ENCODE measurements around the gene DNAH8.
A peak's percentile ranks its signal among the peaks of the same experiment; 100 is the strongest.

The DNAH8 gene

DNA sequence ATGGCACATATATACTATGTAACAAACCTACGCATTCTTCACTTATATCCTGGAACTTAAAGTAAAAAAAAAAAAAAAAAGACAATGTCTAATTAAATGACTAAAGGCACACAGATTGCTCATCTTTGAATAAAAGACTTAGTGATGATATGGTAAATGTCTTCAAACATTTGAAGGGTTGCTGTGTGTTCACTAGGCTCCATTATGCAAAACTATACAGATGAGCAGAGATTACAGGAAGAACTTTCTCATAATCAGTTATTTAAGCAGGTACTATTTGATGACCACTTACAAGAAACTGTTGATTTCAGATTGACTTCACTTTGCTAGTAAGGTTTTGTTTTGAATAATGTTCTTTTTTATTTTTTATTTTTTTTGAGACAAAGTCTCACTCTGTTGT lies 34.4 kb downstream of the DNAH8 start:
- no peak for DNase-seq (ENCODE audit: low read depth, low spot score)

DNA sequence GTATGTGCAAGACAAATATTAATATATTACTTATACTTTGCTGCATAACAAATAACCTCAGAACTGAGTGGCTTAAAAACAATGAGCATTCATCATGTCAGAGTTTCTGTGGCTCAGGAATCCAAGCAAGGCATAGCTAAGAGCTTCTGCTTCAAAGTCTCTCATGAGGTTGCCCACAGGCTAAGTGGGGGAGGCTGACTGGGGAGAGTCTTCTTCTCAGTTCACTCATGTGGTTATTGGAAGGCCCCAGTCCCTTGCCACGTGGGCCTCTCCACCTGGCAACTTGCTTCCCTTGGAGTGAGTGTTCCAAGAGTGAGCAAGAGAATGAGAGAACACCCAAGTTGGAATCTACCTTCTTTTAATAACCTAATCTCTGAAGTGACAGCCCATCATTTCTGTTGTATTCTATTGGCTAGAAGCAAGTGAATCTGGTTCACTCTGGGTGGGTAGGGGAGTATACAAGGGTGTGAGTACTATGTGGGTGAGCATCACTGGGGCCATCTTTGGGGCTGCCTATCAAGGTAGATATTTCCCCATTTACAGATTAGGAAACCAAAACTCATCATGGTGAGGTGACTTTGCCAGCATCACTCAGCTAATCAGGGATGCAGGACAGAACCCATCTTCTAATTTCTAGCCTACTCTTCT lies 36.0 kb downstream of the DNAH8 start:
- DNase-seq (ENCODE audit: low read depth, low spot score): no peak

DNA sequence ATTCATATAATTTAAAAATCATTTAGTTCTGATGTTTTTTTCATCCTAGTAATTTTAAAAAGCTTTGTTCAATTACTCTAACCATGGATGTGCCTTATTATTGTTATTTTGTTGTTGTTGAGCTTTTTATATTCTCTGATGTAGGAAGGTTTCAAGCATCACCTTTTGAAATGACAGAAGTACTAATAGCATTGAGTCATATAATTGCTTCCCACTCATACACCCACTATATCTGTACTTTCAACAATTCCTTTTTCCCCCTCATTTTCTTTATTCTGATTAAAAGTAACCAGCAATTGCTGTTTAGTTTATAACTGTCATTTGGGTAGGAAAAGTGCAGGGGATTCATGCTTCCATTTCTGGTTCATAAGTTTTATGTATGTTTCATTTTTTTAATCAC lies 38.6 kb downstream of the DNAH8 start:
- DNase-seq (ENCODE audit: low read depth, low spot score): no peak

DNA sequence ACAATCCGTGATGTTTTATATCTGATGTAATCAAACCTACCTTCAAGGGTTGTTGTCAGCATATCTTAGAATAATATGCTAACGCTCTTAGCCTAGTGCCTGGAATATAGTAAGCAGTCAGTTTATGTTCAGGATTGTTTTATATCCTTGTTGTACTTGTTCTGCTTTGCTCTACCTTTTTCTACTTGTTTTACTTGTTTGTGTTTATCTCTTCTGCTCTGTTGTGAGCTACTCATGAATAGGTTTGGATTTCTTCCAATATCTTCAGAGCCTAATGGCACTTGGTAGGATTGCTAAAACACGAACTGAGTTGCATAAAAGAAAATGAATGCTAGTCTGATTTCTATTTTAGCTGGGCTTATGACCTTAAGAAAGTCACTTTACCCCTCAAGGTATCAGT lies 40.1 kb downstream of the DNAH8 start:
- no peak for DNase-seq (ENCODE audit: low read depth, low spot score)

DNA sequence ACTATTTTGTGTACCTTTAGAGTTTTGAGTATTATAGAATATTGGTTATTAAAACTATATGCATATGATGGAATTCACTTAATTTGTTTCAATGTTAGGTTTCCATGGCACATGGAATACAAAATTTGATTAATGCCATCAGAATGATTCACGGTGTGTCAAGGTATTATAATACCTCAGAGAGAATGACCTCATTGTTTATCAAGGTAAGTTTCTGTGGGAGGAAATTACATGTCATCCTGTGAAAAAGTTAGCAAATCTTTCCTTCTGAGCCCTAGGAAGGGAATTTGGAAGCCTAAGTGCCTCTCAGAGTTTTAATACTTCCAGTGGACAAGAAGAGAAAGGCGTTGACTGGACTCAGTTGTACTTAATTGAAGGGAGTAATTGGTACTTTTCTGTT lies 40.8 kb downstream of the DNAH8 start:
- DNase-seq (ENCODE audit: low read depth, low spot score): no peak

DNA sequence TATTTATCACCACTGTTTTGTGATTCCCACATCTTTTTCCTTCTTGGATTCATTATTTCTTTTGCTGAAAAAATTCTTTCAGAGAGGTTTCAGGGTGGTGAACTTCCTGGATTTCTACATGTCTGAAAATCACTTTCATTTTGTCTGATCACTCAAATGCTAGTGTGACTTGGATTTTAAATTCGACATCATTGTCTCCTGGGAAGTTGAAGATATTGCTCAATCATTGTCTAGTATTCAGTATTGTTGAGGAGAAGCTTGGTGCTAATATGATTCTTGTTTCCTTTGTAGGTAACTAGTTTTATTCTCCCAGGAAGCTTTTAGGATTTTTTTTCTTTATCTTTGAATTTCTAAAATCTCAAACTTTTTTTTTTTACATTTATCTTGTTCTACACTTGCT lies 45.0 kb downstream of the DNAH8 start:
- no peak for DNase-seq (ENCODE audit: low read depth, low spot score)

DNA sequence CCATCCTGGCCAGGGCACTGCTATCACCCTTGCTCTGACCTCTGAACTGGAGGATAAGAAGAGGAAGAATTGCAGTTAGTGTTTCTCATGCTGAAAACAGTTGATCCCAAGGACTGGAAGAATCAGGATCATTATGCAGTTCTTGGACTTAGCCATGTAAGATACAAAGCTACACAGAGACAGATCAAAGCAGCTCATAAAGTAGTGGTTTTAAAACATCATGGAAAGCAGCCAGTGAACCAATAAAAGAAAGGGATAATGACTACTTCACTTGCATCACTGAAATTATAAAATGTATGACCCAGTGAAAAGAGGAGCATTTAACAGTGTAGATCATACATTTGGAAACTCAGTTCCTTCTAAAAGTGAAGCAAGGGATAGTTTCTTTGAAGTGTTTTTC lies 47.7 kb downstream of the DNAH8 start:
- DNase-seq (ENCODE audit: low read depth, low spot score): no peak

DNA sequence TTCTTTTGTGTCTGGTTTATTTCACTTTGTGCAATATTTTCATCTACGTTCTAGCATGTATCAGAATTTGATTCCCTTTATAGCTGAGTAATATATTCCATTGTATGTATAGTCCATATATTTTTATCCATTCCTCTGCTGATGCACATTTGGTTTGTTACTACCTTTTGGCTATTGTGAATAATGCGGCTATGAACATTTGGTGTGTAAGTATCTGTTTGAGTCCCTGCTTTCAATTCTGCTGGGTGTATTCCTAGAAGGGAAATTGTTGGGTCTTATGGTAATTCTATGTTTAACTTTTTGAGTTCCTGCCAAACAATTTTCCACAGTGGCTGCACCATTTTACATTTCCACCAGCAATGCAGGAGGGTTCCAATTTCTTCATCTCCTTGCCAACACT lies 52.4 kb downstream of the DNAH8 start:
- DNase-seq (ENCODE audit: low read depth, low spot score): no peak

DNA sequence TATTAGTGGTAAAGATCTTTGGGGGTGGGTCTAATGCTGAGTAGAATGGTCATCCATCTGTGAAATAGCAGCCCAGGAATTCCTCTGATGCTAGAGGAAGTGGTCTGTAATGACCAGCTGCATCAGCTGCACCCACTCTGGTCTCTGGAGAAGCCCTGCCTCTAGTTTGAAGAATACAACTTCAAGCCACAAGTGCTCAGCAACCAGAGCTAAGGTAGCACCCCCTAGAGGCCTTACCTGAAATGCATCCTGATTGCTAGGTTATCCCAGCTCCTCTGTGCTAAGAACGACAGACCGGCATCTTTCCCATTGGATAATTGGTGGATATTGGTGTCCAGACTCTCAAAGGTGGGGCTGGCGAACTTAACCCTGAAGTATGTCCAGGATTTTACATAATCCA lies 58.2 kb downstream of the DNAH8 start:
- peak; percentile 50 for DNase-seq (ENCODE audit: low read depth, low spot score)

DNA sequence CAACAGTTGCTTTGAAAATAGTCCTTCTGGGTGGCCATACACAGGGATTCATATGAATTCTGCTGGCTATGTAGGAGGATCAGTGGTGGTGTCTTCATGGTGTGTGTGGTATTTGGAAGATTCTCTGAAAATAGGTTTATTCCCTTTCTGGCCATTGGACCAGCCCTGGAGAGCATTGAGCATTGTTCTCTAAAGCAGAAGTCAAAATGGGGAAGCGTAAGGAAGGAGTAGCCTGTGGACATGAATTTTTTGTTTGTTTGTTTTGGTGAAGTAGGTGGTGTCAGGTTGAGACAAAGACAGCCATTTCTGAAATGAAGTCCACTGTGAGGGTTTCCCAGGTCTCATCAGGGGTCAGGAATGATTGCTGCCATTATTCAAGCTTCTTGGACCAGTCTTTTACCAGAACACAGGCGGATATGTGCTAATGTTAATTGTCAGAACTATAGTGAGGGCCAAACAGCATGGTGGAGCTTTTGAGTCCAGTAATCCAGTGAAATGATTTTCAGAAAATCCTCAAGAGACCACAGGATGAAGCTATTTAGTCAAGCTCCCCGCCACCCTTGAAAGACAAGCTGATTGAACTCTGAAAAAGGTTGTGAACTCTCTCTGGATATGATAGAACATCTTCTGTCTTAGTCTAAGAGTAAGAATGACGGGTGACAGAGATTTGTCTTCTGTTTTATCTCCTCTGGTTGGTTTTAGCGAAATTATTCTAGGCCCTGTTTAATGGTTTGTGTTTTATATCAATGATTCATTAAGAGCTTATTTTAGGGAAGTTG lies 60.0 kb downstream of the DNAH8 start:
- no peak for DNase-seq (ENCODE audit: low read depth, low spot score)

DNA sequence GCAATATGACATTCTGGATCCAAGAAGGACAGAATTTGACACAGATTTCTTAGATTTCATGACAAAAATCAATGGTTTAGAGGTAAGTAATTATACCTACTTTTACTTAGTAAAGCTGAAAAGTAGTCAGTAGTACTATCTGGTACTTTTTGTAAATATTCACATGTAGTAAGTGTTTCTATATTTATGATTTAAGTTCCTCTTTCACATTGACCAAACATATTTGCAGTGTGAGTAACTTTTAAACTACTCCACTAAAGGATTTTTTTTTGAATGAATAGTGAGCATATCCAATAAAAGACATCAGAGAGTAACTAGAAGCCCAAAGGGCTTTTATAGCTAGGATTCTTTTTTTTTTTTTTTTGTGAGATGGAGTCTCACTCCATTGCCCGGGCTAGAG lies 60.8 kb downstream of the DNAH8 start:
- no peak for DNase-seq (ENCODE audit: low read depth, low spot score)

DNA sequence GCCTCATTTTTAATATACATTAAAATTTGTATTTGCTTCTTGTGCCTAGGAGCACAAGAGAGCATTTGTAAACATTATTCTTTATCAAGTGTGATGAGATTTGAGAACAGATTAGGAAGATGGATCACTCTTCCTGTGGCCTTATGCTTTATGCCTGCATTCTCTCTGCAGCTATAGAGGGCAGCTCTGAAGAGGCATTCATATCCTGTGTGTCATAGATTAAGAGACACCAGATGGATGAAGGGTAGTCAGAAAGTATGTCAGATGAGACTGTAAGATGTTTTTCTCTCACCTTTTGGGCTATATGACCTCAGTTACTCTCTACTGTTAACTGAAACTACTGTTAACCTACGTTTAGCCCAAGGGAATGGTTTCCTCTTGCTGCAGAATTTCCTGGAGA lies 61.4 kb downstream of the DNAH8 start:
- no peak for DNase-seq (ENCODE audit: low read depth, low spot score)

DNA sequence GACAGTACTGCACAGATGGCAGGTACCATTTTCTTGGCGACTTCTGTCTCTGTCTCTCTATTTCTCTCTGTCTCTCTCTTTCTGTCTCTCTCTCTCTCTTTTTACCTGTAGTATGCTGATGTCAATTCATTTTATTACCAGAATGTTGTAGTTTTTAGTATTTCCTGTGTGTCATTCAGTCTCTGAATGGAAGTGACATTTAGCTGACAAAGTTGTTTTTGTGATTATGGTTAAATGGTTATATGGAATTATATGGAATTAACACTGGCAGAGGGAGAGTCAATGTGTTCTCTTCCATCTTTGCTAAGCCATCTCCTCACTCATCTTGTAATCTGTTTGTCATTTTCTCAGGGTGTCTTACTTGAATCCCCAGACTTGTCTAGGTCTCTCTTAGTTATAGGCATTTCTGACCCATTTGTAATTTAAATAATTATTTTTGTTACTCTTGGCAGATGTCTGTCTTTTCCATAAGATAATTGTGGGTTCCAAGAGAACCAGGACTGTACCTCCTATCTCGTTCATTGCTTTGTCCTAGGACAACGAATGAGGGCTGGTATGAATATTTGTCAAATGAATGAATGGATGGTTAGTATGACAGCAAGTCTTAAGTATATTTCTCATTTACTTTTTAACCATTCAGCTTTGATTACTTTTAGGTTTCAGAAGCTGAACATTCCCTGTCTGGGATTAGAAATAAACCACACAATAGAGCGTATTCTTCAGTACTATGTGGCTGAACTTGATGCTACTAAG lies 64.4 kb downstream of the DNAH8 start:
- no peak for DNase-seq (ENCODE audit: low read depth, low spot score)

DNA sequence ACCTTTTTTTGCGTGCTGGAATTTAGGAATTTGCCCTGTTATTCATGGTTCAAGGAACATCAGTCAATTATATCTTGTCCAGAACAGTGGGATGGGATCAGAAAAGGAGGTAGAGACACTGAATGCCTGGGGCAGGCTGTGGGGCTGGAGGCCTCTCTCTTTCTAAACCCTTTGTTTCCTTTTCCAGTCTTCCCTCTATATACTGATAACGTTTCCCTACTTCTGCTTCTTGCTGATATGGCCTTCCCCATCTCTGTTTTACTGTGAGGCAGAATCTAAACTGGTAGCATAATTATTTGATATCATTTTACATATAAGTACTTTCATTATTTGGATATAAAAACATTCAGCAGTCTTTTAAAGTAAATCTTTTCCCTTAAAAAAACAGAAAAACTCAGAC lies 67.5 kb downstream of the DNAH8 start:
- DNase-seq (ENCODE audit: low read depth, low spot score): no peak

DNA sequence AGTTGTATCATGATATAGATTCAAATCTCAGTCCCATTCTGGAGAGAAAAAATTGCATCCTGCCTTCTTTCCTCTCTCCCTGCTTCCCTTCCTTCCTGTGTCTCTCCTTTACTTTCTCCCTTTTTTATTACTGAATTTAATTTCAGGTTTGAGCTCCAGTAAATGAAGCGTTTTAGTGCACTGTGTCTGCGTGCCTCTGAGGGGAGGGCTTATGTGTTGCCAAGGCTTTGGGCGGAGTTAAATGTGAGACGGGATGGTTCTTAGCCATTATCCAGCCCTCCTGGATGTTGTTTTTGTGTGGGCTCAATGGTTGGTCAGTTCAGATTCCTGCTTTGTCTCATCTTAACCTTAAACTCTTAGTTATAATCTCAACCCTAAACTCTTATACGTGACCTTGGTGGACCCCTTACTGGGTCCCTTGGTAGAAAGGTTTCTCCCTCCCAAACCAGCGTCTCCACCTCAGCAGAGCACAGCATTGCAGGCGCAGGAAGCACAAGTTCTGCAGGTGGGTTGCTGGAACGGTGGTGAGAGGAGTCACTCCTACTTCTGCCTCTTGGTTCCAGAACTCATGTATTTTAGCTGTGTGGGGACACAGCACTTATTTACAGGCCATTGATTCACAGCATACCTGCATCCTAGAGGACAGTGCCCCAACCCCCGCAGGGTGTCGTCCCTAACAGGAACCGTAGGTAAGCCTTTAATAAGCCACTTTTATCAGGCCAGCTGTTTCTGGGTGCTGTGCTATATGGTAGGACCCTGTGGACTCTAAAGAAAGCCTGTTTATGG lies 68.5 kb downstream of the DNAH8 start:
- no peak for DNase-seq (ENCODE audit: low read depth, low spot score)

DNA sequence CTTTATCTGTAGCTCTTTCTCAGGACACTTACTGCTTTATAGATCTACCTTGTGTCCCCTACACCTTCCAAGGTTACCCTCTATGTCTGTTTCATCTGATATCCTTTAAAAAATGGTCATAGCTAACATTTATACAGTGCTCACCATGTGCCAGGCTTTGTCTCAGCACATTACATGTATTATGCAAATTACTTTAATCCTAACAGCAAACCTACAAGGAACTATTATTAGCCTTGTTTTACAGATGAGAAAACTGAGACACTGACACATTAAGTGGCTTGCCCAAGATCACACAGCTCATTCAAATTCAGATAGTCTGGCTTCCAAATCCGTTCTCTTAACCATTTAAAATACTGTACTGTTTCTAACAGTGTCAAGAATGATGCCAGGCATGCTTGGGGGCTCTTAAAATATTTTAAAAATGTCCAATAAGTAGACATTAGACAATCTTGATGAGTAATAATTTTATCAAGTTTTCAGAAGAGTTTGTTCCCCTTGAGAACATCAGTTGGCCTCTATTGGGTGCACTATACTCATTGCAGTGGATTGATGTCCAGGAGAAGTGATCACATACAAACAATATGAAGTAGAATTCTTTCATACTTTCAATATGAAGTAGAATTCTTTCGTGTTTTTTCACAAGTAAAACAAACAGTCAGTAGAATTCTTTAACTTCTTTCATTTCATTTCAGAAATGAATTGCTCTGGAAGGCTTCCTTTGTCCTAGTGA lies 69.6 kb downstream of the DNAH8 start:
- no peak for DNase-seq (ENCODE audit: low read depth, low spot score)

DNA sequence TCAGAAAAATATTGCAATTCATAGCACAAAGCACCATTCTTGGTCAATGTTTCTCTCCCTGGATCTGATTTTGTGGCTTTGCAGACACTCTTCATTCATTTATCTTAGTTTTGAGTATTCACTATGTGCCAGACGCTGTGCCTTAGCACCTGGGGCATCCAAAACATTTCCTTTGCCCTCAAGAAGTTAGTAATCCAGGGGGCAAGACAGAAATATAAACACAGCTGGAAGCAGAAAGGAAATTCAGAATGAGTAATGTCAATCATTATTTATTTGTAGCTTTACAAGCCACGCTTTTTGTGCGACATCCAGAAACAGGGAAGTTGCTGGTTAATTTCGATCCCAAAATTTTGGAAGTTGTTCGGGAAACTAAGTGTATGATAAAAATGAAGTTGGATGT lies 71.4 kb downstream of the DNAH8 start:
- no peak for DNase-seq (ENCODE audit: low read depth, low spot score)

DNA sequence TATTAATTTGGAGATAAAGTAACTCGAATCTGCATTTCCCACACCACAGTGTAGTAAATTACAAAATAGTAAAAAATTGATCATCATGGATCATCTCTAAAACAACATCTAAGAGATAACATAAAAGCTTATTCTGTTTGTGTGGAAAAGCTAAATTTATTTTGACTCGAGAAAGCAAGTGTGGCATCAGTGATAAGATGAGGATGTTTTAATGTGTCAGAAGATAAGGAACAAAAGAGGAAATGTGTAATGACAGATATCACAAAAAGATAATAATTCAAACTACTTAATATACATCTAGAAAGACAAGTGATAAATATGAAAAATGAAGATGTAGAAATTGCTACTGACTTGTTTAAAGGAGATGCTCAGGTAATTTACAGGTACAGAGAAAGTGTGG lies 74.1 kb downstream of the DNAH8 start:
- DNase-seq (ENCODE audit: low read depth, low spot score): no peak

DNA sequence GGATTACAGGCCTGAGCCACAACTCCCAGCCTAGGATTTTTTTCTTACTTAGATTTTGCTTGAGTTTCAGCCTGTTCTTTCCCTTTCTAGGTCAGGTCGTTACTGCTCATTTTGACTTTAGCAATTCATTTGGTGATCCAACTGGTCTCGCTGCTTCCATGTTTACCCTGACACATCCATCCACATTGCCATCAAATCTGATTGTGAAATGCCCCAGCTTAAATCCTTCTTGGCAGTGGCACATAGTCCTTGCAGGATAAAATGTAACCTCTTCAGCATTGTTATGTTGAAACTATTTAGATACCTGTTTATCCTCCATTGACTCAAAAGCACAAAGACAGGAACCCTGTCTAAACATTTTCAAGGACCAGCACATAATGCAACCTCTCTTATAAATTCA lies 77.2 kb downstream of the DNAH8 start:
- no peak for DNase-seq (ENCODE audit: low read depth, low spot score)

DNA sequence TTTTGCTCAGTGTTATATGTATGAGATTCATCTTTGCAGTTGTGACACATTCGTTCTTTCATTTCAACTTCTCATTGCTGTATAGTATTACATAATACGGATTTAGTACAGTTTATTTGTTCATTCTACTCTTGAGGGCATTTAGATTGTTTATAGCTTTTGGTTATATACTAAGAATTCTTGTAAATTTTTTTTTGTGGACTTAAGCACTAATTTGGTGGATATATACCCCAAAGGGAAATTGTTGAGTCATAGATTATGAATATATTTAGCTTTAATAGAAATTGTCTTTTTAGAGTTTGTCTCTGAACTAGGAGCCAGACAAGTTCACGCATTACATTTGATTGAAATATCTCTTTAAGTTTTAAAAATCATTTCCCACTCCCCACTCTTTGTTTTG lies 79.6 kb downstream of the DNAH8 start:
- no peak for DNase-seq (ENCODE audit: low read depth, low spot score)

DNA sequence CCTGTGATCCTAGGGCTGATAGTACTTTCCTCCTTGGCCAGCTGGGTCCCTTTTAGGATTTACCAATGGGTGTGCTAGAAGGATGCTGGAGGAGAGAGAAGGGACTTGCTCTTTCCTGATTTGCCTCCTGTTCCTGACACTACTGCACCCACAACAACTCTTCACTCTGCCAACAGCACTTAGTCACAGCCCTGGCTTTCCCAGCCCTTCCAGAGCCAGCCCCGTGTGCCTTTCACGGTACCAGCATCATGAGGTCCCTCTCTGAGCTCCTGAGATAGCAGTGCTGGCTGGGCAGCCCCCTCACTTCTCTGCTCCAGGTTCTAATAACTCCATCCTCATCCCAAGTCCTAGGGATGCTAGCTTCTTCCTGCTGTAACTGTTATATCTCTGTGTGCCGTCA lies 80.9 kb downstream of the DNAH8 start:
- no peak for DNase-seq (ENCODE audit: low read depth, low spot score)
